Caco-2 (cell line): ENCODE measurements around the gene AKIRIN2. TPM values are rescaled to one million over a fixed set of nuclear protein-coding genes. Genes with fewer than 3 reads are reported as not detected.

ENCODE experiments used
- BruUV-seq: library from RNA; stranded (reverse); fragments of 400-500 nt; replicated peaks from 2 replicates; lab custom pipeline; 2021; lab: Mats Ljungman, UMichigan
- CTCF ChIA-PET: fragments of 300-600 bp; sonication (Branson Sonifier 250); formaldehyde crosslinking; loops from one replicate; lab custom pipeline; 2022; ENCODE audit warnings: antibody characterized with exemption; lab: Charles Lee
- POLR2A ChIA-PET: fragments of 300-600 bp; sonication (Branson Sonifier 250); formaldehyde crosslinking; loops from one replicate; lab custom pipeline; 2022; ENCODE audit warnings: antibody characterized with exemption; lab: Charles Lee
- DNase-seq, 2 experiments: peaks; one replicate each; pipeline versions ENCODE4 v3.0.0 to v3.0.0-alpha.2; 2020 to 2022
- H3K27me3 ChIP-seq: replicated peaks from 2 replicates; pipeline ENCODE4 v1.6.0; 2011; ENCODE audit warnings: low read length; ENCODE audit not compliant: control insufficient read depth, insufficient read depth
- H3K36me3 ChIP-seq: 2 replicates; pipeline ENCODE4 v1.5.1; 2011; ENCODE audit warnings: low read length; ENCODE audit not compliant: control insufficient read depth, insufficient read depth
- H3K4me1 ChIP-seq: fragments of 250-450 bp; sonication (Bioruptor Pico); 2 replicates; pipeline ENCODE4 v1.5.1; 2020; ENCODE audit warnings: mild to moderate bottlenecking
- H3K4me3 ChIP-seq: 2 replicates; pipeline ENCODE4 v1.5.1; 2011; ENCODE audit warnings: low read depth, mild to moderate bottlenecking, control low read depth, low read length
- H3K9me3 ChIP-seq: fragments of 250-450 bp; sonication (Bioruptor Pico); 2 replicates; pipeline ENCODE4 v1.5.1; 2020; ENCODE audit warnings: mild to moderate bottlenecking, moderate library complexity
- H3K27ac Mint-ChIP-seq: one replicate; pipeline ENCODE4 v1.8.0; 2022; ENCODE audit warnings: mixed read lengths; ENCODE audit not compliant: unreplicated experiment
- H3K27me3 Mint-ChIP-seq: one replicate; pipeline ENCODE4 v1.8.0; 2022; ENCODE audit warnings: mixed read lengths; ENCODE audit not compliant: insufficient read depth, unreplicated experiment
- H3K36me3 Mint-ChIP-seq: one replicate; pipeline ENCODE4 v1.8.0; 2022; ENCODE audit warnings: mild to moderate bottlenecking, mixed read lengths; ENCODE audit not compliant: insufficient read depth, unreplicated experiment
- H3K4me1 Mint-ChIP-seq: one replicate; pipeline ENCODE4 v1.8.0; 2022; ENCODE audit warnings: low read depth, mixed read lengths; ENCODE audit not compliant: unreplicated experiment
- H3K4me3 Mint-ChIP-seq: one replicate; pipeline ENCODE4 v1.8.0; 2022; ENCODE audit warnings: mild to moderate bottlenecking, moderate library complexity, mixed read lengths; ENCODE audit not compliant: unreplicated experiment
- H3K9me3 Mint-ChIP-seq: one replicate; pipeline ENCODE4 v1.8.0; 2022; ENCODE audit warnings: mixed read lengths; ENCODE audit not compliant: unreplicated experiment
- intact Hi-C: fragments of 100-400 bp; cut with micrococcal nuclease; formaldehyde crosslinking; loops from one replicate; pipeline ENCODE4 v1.10.0; 2022; ENCODE audit not compliant: unreplicated experiment
- total RNA-seq: library from RNA; stranded (reverse); gene quantifications from 2 replicates; pipeline ENCODE4 v1.2.3, GENCODE V29; 2022
- TF ChIP-seq, protein P1 (sequence below), 2 experiments: fragments of 200-600 bp in 1 of 2; IDR thresholded peaks; 1 replicate in 1 of 2; 2 replicates in 1 of 2; pipeline versions ENCODE4 v1.5.1 to v1.8.0; 2011 to 2022; ENCODE audit warnings: antibody characterized with exemption in 1 of 2, control low read depth in 1 of 2, inconsistent platforms in 1 of 2, low read depth in 1 of 2, low read length in 1 of 2, mild to moderate bottlenecking in 1 of 2, moderate library complexity in 1 of 2; ENCODE audit not compliant: insufficient read depth in 1 of 2, severe bottlenecking in 1 of 2, unreplicated experiment in 1 of 2

AKIRIN2 gene
- total RNA-seq, 1 experiment from 2014 or later: 51.3 TPM

DNA sequence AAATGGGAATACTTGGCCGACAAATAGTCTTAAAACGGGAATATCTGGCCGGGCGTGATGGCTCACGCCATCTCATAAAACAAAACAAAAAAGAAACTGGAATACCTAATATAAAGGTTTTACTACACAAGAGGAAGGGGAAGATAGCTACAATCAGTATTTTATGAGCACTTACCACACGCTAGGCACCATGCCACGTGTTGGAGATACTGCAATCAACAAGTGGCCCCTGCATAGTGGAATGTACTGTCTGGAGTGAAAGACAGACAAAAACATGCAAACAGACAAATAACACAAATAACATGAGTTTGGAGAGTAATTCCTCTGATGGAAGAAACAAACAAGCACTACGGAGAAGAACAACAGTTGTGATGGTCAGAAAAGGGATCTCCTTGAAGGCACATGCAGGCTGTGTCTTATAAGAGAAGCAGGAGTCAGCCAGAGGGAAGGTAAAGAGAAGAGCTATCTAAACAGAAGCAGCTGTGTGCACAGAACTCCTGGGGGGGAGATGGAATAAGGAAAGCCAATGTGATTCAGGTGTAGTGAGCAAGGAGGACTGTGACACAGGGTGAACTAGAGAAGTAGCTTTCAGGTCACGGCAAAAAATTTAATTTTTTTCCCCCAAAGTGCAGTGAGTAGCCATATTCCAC, 39.1 kb upstream of the AKIRIN2 start:
- TF ChIP-seq, protein P1, sequence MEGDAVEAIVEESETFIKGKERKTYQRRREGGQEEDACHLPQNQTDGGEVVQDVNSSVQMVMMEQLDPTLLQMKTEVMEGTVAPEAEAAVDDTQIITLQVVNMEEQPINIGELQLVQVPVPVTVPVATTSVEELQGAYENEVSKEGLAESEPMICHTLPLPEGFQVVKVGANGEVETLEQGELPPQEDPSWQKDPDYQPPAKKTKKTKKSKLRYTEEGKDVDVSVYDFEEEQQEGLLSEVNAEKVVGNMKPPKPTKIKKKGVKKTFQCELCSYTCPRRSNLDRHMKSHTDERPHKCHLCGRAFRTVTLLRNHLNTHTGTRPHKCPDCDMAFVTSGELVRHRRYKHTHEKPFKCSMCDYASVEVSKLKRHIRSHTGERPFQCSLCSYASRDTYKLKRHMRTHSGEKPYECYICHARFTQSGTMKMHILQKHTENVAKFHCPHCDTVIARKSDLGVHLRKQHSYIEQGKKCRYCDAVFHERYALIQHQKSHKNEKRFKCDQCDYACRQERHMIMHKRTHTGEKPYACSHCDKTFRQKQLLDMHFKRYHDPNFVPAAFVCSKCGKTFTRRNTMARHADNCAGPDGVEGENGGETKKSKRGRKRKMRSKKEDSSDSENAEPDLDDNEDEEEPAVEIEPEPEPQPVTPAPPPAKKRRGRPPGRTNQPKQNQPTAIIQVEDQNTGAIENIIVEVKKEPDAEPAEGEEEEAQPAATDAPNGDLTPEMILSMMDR (IDR thresholded peaks at IDR 0.05; ENCODE audit: insufficient read depth in 1 of 2, low read depth in 1 of 2, low read length in 1 of 2, severe bottlenecking in 1 of 2, unreplicated experiment in 1 of 2): no peak
- Histone ChIP-seq H3K4me1 (peaks cover 4% of the 10 kb centered on the region; the same call in 1 of the 2 replicates), H3K4me3 (no peak overlapping the region), H3K9me3 (no peaks in the 10 kb centered on the region; the same call in 1 of the 2 replicates), H3K36me3 (no peaks in the 10 kb centered on the region), H3K27me3 (no peaks in the 10 kb centered on the region)
- DNase-seq: no peak
- ChIA-PET CTCF (no interaction called here), POLR2A (no interaction called here)
- Mint-ChIP-seq H3K4me1 (no peaks in the 10 kb centered on the region), H3K36me3 (no peaks in the 10 kb centered on the region), H3K9me3 (no peaks in the 10 kb centered on the region), H3K27ac (no peak overlapping the region), H3K4me3 (no peak overlapping the region), H3K27me3 (no peaks in the 10 kb centered on the region)
- intact Hi-C loops: no loop called here
- BruUV-seq: no TSS peak

DNA sequence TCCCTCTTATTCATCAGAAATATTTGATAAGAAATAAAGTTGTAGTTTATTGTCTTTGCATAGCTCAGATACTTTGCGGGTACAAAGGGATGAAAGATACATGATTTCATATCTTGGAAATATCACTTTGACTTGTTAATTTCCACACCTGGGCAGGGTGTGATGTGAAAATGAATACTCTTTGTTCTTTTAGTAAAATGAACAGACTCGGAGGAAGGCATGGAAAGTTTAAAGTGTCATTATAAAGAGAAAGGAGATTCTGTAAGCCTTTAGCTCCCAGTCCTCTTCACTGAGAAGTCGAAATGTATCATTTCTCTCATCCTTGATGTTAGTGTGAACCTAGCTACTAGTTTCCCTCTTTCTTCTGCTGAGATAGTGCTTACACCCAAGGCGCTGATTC, 36.7 kb upstream of the AKIRIN2 start:
- no peak for DNase-seq
- H3K4me3 ChIP-seq: no peak overlapping the region
- no TSS peak for BruUV-seq
- H3K27me3 ChIP-seq: no peaks in the 10 kb centered on the region
- no peaks in the 10 kb centered on the region; the same call in 1 of the 2 replicates for H3K9me3 ChIP-seq
- Mint-ChIP-seq H3K27me3 (no peaks in the 10 kb centered on the region), H3K9me3 (no peaks in the 10 kb centered on the region), H3K4me3 (no peak overlapping the region), H3K4me1 (no peaks in the 10 kb centered on the region), H3K36me3 (no peaks in the 10 kb centered on the region), H3K27ac (no peak overlapping the region)
- CTCF ChIA-PET: no interaction called here
- intact Hi-C loops: no loop called here
- H3K36me3 ChIP-seq: no peaks in the 10 kb centered on the region
- POLR2A ChIA-PET: no interaction called here
- H3K4me1 ChIP-seq: peaks cover 4% of the 10 kb centered on the region; the same call in 1 of the 2 replicates
- TF ChIP-seq, protein P1 (IDR thresholded peaks at IDR 0.05; ENCODE audit: insufficient read depth in 1 of 2, low read depth in 1 of 2, low read length in 1 of 2, severe bottlenecking in 1 of 2, unreplicated experiment in 1 of 2): no peak

DNA sequence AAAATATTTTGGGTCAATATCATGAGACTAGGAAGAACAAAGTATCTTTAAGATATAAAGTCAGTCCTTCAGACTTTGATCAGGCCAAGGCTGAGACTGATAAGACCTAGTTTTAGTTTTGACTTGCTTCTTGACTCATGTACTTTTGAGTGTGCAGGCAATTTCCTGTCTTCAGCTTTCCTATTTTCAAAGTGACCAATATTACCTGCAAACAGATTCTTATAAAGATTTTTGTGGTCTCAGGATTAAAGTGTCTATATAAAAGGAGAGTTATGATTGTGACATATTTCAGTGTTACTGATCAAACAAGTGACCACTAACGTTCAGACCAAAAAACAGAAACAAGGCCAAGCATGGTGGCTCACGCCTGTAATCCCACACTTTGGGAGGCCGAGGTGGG, 36.0 kb upstream of the AKIRIN2 start:
- peaks cover 4% of the 10 kb centered on the region; the same call in 1 of the 2 replicates for H3K4me1 ChIP-seq
- no peaks in the 10 kb centered on the region; the same call in 1 of the 2 replicates for H3K9me3 ChIP-seq
- BruUV-seq: no TSS peak
- no peak overlapping the region for H3K4me3 ChIP-seq
- ChIA-PET CTCF (no interaction called here), POLR2A (no interaction called here)
- Mint-ChIP-seq H3K4me1 (no peaks in the 10 kb centered on the region), H3K4me3 (no peak overlapping the region), H3K36me3 (no peaks in the 10 kb centered on the region), H3K27me3 (no peaks in the 10 kb centered on the region), H3K27ac (no peak overlapping the region), H3K9me3 (no peaks in the 10 kb centered on the region)
- TF ChIP-seq, protein P1 (IDR thresholded peaks at IDR 0.05; ENCODE audit: insufficient read depth in 1 of 2, low read depth in 1 of 2, low read length in 1 of 2, severe bottlenecking in 1 of 2, unreplicated experiment in 1 of 2): no peak
- intact Hi-C loops: no loop called here
- H3K36me3 ChIP-seq: no peaks in the 10 kb centered on the region
- H3K27me3 ChIP-seq: no peaks in the 10 kb centered on the region
- no peak for DNase-seq
